GM19025 (cell line): ENCODE data around the gene MPPED2.

Source experiments
- ATAC-seq: cut with Tn5 transposase; IDR thresholded peaks from one replicate; pipeline ENCODE4 v1.9.1; 2021; ENCODE audit warnings: mild to moderate bottlenecking, low read depth, moderate library complexity; ENCODE audit not compliant: unreplicated experiment

The MPPED2 gene

GRCh38 chr11:30535818-30536217, 50.3 kb downstream of the MPPED2 start:
- no peak for ATAC-seq

DNA sequence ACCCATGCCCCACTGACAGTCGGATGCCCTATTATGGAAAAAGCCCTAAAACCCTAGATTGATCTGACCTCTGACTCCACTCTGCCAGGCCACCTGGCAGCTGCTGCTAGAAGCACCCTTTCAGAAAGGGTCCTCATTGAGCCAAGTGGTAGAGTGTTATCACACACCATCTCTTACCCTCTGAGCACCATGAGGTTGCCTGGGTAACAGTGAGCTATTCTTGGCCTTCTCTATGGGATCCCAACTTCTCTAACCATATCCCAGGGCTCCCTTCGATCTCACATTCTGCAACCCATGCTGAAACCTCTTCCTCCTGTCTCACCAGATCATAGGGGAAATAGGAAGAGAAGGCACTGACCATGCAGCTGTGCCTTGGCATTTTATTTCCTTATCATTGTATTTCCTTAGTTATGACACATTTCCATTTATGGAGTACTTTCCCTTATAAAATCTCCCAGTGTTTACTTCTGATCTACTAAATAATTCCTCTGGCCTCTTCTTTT, 52.7 kb downstream of the MPPED2 start:
- no peak for ATAC-seq

DNA sequence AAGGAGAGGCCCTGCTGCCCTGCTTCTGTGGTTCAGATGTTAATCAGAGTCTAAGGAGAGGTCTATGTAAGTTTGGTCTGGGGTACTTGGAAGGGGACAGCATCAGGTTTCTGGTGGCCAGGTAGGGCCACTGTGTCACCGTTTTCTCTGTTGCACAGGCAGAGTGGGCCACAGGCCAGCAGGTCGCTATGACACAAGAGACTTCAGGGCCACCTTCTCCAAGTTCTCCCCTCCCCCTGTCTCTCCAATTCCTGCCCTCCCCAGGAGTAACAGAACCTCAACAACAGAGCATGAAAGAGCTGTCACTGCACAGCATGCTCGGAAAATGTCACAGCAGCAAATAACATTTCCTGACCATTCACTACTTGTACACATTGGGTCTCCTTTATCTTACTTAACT, 58.6 kb downstream of the MPPED2 start:
- no peak for ATAC-seq

DNA sequence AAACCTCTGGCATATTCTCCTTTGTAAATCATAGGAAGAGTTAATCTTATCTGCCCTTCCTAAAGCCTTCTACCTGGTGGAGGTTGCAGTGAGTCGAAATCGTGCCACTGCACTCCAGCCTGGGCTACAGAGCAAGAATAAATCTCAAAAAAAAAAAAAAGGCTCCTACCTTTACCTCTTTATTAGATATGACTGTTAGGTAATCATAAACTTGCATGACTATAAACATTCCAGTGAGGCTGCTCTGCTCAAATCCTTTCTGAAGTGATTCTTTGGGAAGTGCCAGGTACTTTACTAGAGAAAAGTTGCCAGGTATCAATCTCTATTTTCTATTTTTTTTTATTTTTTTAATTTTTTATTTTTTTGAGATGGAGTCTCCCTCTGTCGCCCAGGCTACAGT, 59.6 kb downstream of the MPPED2 start:
- no peak for ATAC-seq

DNA sequence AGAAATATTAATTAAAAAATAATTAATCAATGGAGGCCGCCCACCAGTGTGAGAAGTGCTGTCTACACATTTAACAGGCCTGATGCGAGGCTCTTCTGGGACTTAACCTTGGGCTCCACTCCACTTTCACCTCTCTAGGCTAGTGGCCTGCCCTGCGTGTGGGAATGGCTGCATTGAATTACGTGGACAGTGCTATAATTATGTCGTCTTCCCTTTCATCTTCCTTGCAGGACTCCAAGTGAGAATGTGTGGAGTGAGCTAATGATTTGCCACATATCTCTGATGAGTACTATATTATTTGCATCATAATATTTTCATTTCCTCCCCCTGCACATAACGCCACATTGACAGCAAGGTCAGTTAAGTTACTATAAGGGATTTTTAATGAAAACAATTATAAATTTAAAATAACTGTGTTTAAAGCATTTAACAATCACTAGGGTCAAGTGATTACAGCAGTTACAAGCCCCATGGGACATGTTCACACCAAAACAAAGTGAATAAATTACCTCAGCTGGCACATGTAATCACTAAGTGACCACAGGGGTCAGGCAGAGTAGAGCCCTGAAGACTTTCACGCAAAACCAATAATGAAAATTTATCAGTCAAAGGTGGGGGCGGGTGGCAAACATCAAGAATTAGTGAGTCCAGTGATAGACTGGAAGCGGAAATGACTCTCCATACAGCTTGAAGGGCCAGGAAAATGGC, 63.5 kb downstream of the MPPED2 start:
- no peak for ATAC-seq

DNA sequence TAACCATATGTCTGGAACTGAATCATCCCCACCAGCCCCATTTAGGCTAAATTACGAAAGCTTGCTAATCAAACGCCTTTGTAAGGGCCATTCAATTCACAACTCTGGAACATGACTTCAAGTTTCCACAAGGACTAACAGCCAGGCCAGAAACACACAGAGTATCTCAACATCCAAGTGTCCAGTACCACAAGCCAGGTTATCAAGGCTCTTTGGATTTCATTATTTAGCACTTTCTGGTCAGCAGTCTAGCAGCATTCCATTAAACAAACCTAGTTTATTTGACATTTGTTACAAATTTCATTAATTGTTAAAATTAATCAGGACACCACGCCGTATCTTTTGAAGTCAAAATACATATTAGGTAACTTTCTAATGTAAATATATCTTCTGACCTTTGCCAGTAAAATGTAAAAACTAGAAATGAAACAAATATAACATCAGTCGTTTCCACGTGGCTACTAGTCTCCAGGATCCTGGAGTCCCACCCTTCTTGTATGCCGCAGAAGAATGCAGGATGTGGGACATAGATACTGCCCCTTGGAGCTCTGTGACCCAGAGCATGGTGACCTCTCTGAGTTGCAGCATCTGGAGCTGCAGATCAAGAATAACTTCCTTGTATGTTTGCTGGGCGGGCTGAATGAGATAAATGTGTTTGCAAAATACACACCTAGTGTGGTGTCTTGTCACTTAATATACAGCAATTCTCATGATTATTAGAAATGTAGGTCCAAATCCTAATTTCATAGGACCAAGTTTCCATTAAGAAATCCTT, 64.7 kb downstream of the MPPED2 start:
- no peak for ATAC-seq

GRCh38 chr11:30513087-30513486, 73.1 kb downstream of the MPPED2 start:
- no peak for ATAC-seq

DNA sequence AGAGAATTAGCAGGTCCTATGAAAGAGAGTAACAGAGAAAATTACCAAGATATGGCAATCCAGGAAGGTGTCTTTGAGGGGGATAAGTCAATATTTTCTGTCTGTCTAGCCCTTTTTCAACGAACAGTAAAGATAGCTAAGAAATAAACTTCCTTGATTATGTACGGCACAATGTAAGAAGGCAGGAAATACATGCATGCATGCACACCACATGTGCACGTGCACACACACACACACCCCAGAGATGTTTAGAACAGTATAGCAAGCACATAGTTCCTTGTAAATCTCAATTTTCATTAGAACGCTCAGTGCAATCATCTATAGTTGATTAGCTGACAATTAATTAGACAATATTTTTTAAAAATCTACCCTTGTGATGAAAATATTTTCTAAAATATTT, 74.7 kb downstream of the MPPED2 start:
- no peak for ATAC-seq

- ATAC-seq: no peak
Measured at GRCh38 chr11:30510750-30511149, 75.4 kb downstream of the MPPED2 start.

GRCh38 chr11:30509364-30509763, 76.8 kb downstream of the MPPED2 start:
- ATAC-seq: no peak

- ATAC-seq: no peak
Measured at GRCh38 chr11:30508594-30508993, 77.6 kb downstream of the MPPED2 start.

DNA sequence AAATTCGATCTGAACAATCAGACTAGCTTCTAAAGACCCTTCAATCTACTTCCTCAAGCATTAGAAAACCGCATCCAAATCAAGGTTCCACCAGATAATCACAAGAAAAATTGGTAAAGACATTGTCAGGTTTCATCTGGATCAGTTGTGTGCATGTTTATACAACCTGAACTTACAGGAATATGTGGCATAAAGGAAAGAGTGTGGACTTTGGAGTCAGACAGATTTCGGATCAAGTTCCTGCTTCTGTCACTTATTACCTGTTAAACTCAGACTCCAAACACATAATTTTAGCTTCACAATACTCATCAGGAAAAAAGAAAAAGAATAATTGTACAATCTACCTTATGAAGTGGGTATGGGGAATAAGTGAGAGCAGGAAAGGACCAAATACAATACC, 80.5 kb downstream of the MPPED2 start:
- no peak for ATAC-seq

- no peak for ATAC-seq
Measured at GRCh38 chr11:30504468-30504867, 81.7 kb downstream of the MPPED2 start.

DNA sequence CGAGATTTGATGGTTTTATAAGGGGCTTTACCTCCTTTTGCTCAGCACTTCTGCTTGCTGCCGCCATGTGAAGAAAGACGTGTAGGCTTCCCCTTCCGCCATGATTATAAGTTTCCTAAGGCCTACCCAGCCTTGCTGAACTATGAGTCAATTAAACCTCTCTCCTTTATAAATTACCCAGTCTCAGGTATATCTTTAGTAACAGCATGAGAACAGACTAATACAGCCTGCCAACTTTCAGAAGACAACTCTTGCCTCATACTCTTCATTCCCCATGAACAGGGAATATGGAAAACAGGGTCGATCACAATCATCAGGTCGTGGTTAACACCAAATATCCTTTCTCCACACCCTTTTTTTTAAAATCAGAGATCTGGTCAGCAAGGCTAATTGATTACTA, 83.0 kb downstream of the MPPED2 start:
- ATAC-seq: no peak

GRCh38 chr11:30502305-30502704, 83.8 kb downstream of the MPPED2 start:
- no peak for ATAC-seq

DNA sequence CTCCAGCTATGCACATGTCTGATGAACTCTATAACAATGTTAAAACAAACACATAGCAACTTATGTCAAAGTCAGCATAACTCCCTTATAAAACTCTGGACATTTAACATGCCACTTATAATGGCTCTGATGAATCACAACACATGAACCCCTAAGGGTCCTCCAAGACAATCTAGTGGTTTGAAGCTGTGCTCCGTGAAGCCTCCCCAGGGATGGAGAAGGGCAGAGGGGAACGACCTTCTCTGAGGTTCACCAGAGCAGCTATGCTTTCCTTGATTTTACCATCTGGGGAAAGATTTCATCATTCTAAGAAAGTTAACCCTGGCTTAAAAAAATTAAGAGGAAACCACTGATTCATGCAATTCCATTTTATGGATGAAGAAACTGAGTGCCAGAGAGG, 84.4 kb downstream of the MPPED2 start:
- ATAC-seq: no peak

- ATAC-seq: no peak
Measured at GRCh38 chr11:30499940-30500339, 86.2 kb downstream of the MPPED2 start.

DNA sequence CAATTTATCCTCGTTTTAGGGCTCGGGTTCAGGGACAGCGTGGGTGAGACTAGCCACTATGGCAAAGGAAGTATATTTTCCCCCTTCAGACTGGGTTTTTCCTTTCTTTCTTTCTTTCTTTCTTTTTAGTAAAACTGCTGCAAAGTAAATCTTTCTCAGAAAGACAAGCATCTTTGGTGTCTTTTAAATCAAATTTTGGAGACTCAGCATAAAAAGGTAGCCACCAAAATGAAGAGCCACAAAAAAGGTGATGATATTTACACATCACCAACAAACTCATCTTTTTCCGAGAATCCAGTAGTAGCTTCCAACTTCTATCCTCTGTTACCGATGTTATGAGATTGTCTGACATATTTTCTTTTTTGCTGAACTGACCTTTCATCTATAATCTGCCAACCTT, 88.6 kb downstream of the MPPED2 start:
- ATAC-seq: no peak

DNA sequence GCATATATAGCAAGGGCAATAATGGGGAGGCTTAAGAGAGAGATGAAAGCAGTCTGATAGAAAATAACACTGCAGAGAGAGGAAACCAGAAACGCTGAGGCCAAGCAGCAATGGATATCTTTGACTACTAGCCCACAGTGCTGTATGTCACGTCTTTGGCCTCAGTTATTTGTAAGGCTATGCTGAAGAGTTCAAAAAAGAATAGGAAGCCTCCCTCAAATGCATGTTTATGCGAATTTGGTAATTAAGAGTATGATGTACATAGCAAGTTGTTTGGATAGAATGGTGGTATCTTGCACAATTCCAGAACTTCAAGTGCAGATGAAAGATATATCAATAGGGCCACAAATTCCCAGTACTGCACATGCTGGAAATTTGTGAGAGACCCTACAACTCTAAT, 89.2 kb downstream of the MPPED2 start:
- no peak for ATAC-seq

DNA sequence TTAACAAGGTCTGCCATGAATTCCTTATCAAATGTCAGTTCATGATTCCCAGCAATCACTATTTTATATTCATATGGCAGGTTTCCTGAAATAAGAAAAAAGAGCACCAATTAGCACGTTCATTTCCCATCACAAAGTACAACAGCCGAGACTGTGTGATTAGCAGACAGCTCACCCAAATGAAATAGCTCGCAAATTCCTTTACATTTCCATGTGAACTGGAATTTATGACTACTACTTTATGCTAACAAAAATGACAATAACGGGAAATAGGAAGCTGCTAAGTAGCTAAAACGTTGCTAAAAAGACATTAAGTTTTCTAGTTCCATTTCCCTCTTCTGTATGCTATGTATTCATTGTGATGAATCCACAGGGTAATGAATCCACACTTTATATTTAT, 90.7 kb downstream of the MPPED2 start:
- ATAC-seq: no peak

DNA sequence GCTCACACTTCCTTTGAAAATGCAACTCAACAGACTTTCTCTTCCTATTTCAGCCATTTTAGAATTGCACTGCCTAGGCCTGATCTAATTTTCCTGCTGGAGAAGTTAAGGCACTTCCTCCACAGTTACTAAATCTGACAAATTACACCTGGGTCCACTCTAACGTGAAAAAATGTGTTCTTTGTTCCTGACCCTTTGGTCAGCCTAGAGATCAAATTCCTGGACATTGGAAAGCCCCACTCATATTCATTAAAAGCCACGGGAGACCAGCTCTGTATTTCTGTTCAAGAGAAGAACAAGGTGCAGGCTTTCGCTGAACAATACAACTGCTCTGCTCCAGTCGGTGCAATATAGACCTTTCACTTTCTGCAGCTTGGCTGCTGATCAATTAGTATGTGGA, 96.6 kb downstream of the MPPED2 start:
- ATAC-seq: no peak

- ATAC-seq: no peak
Measured at GRCh38 chr11:30489076-30489475, 97.1 kb downstream of the MPPED2 start.
